ENCODE data around the gene SEPTIN1. TPM values are rescaled to one million over a fixed set of nuclear protein-coding genes. Genes with fewer than 3 reads are reported as not detected.

The SEPTIN1 gene
- total and polyA plus RNA-seq, 2 of the 13 experiments (the other 11 are each of a cell fraction or from before 2014, with no cell fraction given), result 0.18 to 0.67 TPM

- intact Hi-C loops (cut with micrococcal nuclease; ENCODE audit: unreplicated experiment), result no loop called here
- POLR2A ChIA-PET, result interaction anchor here (1.4 to 1.5 kb wide), 2 partner anchors 16 to 58 kb away, joined by 4 to 5 read pairs; no protein-coding TSS in a partner anchor
- Histone ChIP-seq H3K4me2 (ENCODE audit: low read depth, low read length) (no peak overlapping the region), H2AFZ (ENCODE audit: low read length) (no peak overlapping the region), H3K79me2 (ENCODE audit: insufficient read depth, low read length) (peaks cover 16% of the 10 kb centered on the region), H3K36me3 (replicated peaks in 1 of 2; ENCODE audit: control insufficient read depth in 1 of 2, insufficient read depth in 2 of 2, low read length in 2 of 2) (peaks cover 4 to 34% of the 10 kb centered on the region in 2 experiments), H3K4me3 (replicated peaks in 1 of 3; ENCODE audit: insufficient read depth in 1 of 3, low read depth in 2 of 3, low read length in 3 of 3) (no peak overlapping the region), H3K9me3 (ENCODE audit: low read length) (no peaks in the 10 kb centered on the region), H3K27ac (ENCODE audit: extremely low read length, insufficient read depth, low read length) (no peak overlapping the region), H3K4me1 (ENCODE audit: insufficient read depth, low read length) (peaks cover 39% of the 10 kb centered on the region), H4K20me1 (ENCODE audit: insufficient read depth, low read length) (no peaks in the 10 kb centered on the region), H3K27me3 (ENCODE audit: control insufficient read depth in 1 of 2, insufficient read depth in 2 of 2, low read length in 2 of 2) (no peaks in the 10 kb centered on the region; a peak in 2 of 5 replicates), H3K9ac (ENCODE audit: insufficient read depth, low read depth, low read length) (no peak overlapping the region)
- BruUV-seq (replicated peaks), result no TSS peak
- WGBS (ENCODE audit: low lambda C conversion rate), result 97% methylated on average over 15 of the region's 15 CpGs
- DNase-seq (ENCODE audit: low spot score) (no peak), ATAC-seq (no peak), FAIRE-seq (no peak)
- CTCF ChIA-PET (ENCODE audit: low intra/inter-chr PET ratio, low total read pairs), result no interaction called here
- in situ Hi-C loops (cut with HindIII; ENCODE audit: extremely low pct_ligation_motif_present, low pct_unique_long_range_greater_than_20kb), result loop anchor here (10.0 kb wide), 1 partner anchor 264 kb away; the partner anchor contains the start of gene ZNF689
- TF ChIP-seq ZSCAN29 (CRISPR knock-in tag; conservative IDR thresholded peaks at IDR 0.05) (no peak), ZBTB33 (CRISPR knock-in tag; IDR thresholded peaks at IDR 0.05) (no peak), AGO2 (optimal IDR thresholded peaks at IDR 0.05; ENCODE audit: low read depth, low read length) (peak; percentile 91), ZSCAN30 (CRISPR knock-in tag; IDR thresholded peaks at IDR 0.05) (no peak), RBM22 (optimal IDR thresholded peaks at IDR 0.05; ENCODE audit: low read length) (peak; percentile 64), DZIP1 (CRISPR knock-in tag; IDR thresholded peaks at IDR 0.05) (no peak), SALL1 (CRISPR knock-in tag; IDR thresholded peaks at IDR 0.05) (no peak), RBFOX2 (IDR thresholded peaks at IDR 0.05; ENCODE audit: low read depth, low read length) (0 out of 2 replicates have a peak, but pooled peaks have one; percentile 11), ZBTB1 (CRISPR knock-in tag; IDR thresholded peaks at IDR 0.05; ENCODE audit: borderline replicate concordance) (no peak), ZNF136 (CRISPR knock-in tag; IDR thresholded peaks at IDR 0.05; ENCODE audit: low read depth) (no peak), ZFP36L2 (CRISPR knock-in tag; IDR thresholded peaks at IDR 0.05) (no peak), ZNF292 (CRISPR knock-in tag; IDR thresholded peaks at IDR 0.05; ENCODE audit: borderline replicate concordance, low read depth) (no peak), TBX3 (IDR thresholded peaks at IDR 0.05; ENCODE audit: borderline replicate concordance) (no peak), REXO4 (CRISPR knock-in tag; IDR thresholded peaks at IDR 0.05; ENCODE audit: borderline replicate concordance) (no peak), AGO1 (IDR thresholded peaks at IDR 0.05; ENCODE audit: low read depth, low read length, poor library complexity, severe bottlenecking) (peak; percentile 34), MBD4 (IDR thresholded peaks at IDR 0.05; ENCODE audit: borderline replicate concordance, low read length) (no peak), GPN1 (CRISPR knock-in tag; IDR thresholded peaks at IDR 0.05; ENCODE audit: borderline replicate concordance) (no peak), POLR2G (IDR thresholded peaks at IDR 0.05; ENCODE audit: low read depth, low read length) (peak; percentile 23; the same call in 1 of the 2 replicates), MYC (CRISPR knock-in tag; IDR thresholded peaks at IDR 0.05; ENCODE audit: borderline replicate concordance) (no peak), MED13 (CRISPR knock-in tag; IDR thresholded peaks at IDR 0.05) (no peak)
Measured at GRCh38 chr16:30351001-30351441, 31.3 kb downstream of the SEPTIN1 start.
